ENCODE measurements around the gene PAH. TPM values are rescaled to one million over a fixed set of nuclear protein-coding genes. Genes with fewer than 3 reads are reported as not detected.

The PAH gene
- total and polyA plus RNA-seq, 10 of the 15 experiments (the other 5 are each of a cell fraction or from before 2014, with no cell fraction given): 0.20 to 4.8 (median 0.55) TPM; not detected in 1

- TF ChIP-seq HDAC2 (IDR thresholded peaks at IDR 0.05) (no peak), CBFB (IDR thresholded peaks at IDR 0.05; ENCODE audit: low read depth) (no peak), ZBTB4 (CRISPR knock-in tag; IDR thresholded peaks at IDR 0.05) (no peak)
Measured at GRCh38 chr12:102966200-102966863, 49.3 kb upstream of the PAH start (continued).

GRCh38 chr12:102965281-102966155, 48.5 kb upstream of the PAH start:
- H3K4me2 ChIP-seq (ENCODE audit: control insufficient read depth, insufficient read depth): peak overlapping the region; percentile 77
- in situ Hi-C loops (cut with MboI): no loop called here
- H3K4me3 ChIP-seq: 0 out of 2 replicates have a peak overlapping the region, but pooled peaks have one; percentile 21
- 6% methylated on average over 38 of the region's 38 CpGs for WGBS (ENCODE audit: insufficient coverage, insufficient replicate concordance, low lambda C conversion rate, missing lambda C conversion rate)
- no peaks in the 10 kb centered on the region for H3K36me3 ChIP-seq (ENCODE audit: control insufficient read depth in 2 of 2, insufficient read depth in 2 of 2, low read length in 1 of 2)
- H3K9me3 ChIP-seq (replicated peaks; ENCODE audit: control insufficient read depth, insufficient read depth, low read length): peaks cover 8% of the 10 kb centered on the region
- no peaks in the 10 kb centered on the region for H3K79me2 ChIP-seq (ENCODE audit: control insufficient read depth, insufficient read depth, low read length)
- no peak overlapping the region for H3K9ac ChIP-seq (ENCODE audit: control insufficient read depth, insufficient read depth, low read length)
- peaks cover 0 to 22% of the 10 kb centered on the region in 2 experiments; a peak in 2 of 4 replicates for H3K27me3 ChIP-seq (replicated peaks in 1 of 2; ENCODE audit: control insufficient read depth in 2 of 2, insufficient read depth in 2 of 2, low read length in 1 of 2)
- H2AFZ ChIP-seq (ENCODE audit: control insufficient read depth, low read depth, low read length): peak overlapping the region; percentile 24; the same call in 1 of the 2 replicates
- POLR2A ChIA-PET: interaction anchor here (0.6 to 1.4 kb wide), 4 partner anchors 9 to 138 kb away, joined by 3 to 6 read pairs (median 4); no protein-coding TSS in a partner anchor
- DNase-seq (ENCODE audit: low read depth, low spot score) (no peak), FAIRE-seq (no peak), ATAC-seq (peak; percentile 47)
- no peaks in the 10 kb centered on the region for H4K20me1 ChIP-seq (ENCODE audit: control insufficient read depth, insufficient read depth)
- SMC1A ChIA-PET (ENCODE audit: uncharacterized antibody, unreplicated experiment): interaction anchor here (0.7 to 1.5 kb wide), 3 partner anchors 16 to 27 kb away, joined by 3 to 7 read pairs (median 4); no protein-coding TSS in a partner anchor
- H3K27ac ChIP-seq (ENCODE audit: control insufficient read depth, insufficient read depth): no peak overlapping the region
- no TSS peak for BruUV-seq (replicated peaks)
- no peaks in the 10 kb centered on the region; the same call in 1 of the 2 replicates for H3K4me1 ChIP-seq (ENCODE audit: control insufficient read depth, insufficient read depth, low read length)
- intact Hi-C loops (cut with micrococcal nuclease; ENCODE audit: unreplicated experiment): no loop called here
- RAD21 ChIA-PET (ENCODE audit: unreplicated experiment): interaction anchor here (0.7 to 1.0 kb wide), 2 partner anchors 11 to 13 kb away, joined by 3 read pairs; no protein-coding TSS in a partner anchor
- CTCF ChIA-PET: interaction anchor here (0.8 to 1.4 kb wide), 4 partner anchors 11 to 82 kb away, joined by 3 to 6 read pairs (median 5); no protein-coding TSS in a partner anchor
- no peak for TF ChIP-seq EP300 (IDR thresholded peaks at IDR 0.05; ENCODE audit: borderline replicate concordance in 1 of 2, control insufficient read depth in 1 of 2, low read depth in 2 of 2, low read length in 2 of 2)
- TF ChIP-seq MLLT1 (IDR thresholded peaks at IDR 0.05): peak; percentile 34; the same call in 1 of the 2 replicates
- TF ChIP-seq IKZF1 (conservative IDR thresholded peaks at IDR 0.05): peak; percentile 59; the same call in 1 of the 2 replicates
- no peak for TF ChIP-seq LARP7 (IDR thresholded peaks at IDR 0.05)
- TF ChIP-seq JUND (IDR thresholded peaks at IDR 0.05; ENCODE audit: low read depth, low read length): no peak
- TF ChIP-seq ASH2L (IDR thresholded peaks at IDR 0.05; ENCODE audit: borderline replicate concordance, low read depth): no peak
- peak; percentile 41; the same call in 1 of the 2 replicates for TF ChIP-seq RELB (IDR thresholded peaks at IDR 0.05; ENCODE audit: low read depth)
- 0 out of 2 replicates have a peak, but pooled peaks have one; percentile 23 for TF ChIP-seq GATAD2B (conservative IDR thresholded peaks at IDR 0.05; ENCODE audit: low read depth)
- TF ChIP-seq RFX5 (IDR thresholded peaks at IDR 0.05; ENCODE audit: low read depth, low read length): no peak
- peak; percentile 46; the same call in 1 of the 2 replicates for TF ChIP-seq EED (IDR thresholded peaks at IDR 0.05; ENCODE audit: low read depth)

Data from GM12878 (cell line).